GM19351 (cell line): ENCODE results near the gene SLC48A1.

Source experiments
- ATAC-seq: cut with Tn5 transposase; IDR thresholded peaks from one replicate; pipeline ENCODE4 v1.9.1; 2021; ENCODE audit warnings: mild to moderate bottlenecking, moderate library complexity; ENCODE audit not compliant: unreplicated experiment

The SLC48A1 gene

DNA sequence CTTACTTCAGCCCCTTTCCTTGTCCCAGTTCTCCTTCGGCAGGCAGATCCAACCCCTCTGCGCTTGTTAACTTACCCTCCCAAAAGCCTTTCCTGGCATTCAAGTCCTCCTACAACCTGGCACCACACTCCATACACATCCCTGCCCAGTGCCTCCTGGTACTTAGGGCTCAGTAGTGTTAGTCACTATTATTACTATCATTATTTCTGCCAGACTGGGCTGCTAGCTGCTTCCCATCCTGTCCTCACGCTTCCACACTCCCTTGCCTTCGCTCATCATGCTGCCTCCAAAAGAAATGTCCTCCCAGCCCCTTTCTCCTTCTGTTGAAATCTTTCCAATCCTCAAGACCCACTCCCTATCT lies 48.3 kb downstream of the SLC48A1 start:
- ATAC-seq, result no peak

GRCh38 chr12:47822401-47822800 lies 49.4 kb downstream of the SLC48A1 start:
- no peak for ATAC-seq

- no peak for ATAC-seq
Measured at GRCh38 chr12:47822863-47823262, 49.8 kb downstream of the SLC48A1 start.

DNA sequence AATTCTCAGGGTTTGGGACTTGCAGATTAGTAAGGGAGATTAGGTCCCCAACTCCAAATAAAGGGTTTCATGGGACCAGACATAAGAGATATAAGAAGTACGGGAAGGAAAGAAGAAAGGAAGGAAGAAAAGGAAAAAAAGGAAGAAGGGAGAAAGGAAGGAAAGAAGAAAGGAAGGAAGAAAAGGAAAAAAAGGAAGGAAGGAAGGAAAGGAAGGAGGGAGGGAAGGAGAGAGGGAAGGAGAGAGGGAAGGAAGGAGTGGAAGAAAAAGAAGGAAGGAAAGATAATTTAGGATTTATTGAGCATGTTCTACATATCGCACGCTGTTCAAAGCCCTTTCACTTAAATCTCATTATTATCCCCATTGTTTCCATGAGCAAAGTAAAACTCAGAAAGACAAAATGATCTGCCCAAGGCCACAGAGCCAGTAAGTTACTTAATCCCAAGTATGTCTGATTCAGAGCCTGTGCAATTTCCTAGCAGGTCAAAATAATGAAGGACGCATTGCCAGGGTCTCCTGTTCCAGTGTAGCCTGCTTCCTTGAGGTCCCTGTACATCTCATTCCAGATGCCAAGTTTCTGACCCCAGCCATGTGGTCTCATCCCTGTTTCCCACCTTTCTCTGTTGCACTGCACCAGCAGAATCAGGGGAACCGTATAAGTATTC lies 50.5 kb downstream of the SLC48A1 start:
- no peak for ATAC-seq

- no peak for ATAC-seq
Measured at GRCh38 chr12:47824198-47824597, 51.2 kb downstream of the SLC48A1 start.

DNA sequence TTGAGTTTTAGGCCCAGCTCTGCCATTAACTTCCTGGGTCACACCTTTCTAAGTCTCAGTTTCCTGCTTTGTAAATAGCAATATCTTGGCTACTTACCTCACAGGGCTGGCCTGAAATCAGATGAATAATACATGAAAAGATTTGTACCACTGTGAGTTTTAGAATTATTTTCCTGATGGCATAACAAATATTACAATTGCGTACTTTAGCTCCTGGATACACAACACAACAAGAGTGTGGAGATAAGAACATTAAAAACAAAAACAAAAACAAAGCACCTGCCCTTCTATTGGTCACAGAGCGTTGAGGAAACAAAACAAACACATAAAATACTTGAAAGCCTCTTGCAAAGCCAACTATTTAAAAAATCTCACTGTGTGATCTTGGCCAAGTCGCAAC lies 51.6 kb downstream of the SLC48A1 start:
- ATAC-seq, result no peak

DNA sequence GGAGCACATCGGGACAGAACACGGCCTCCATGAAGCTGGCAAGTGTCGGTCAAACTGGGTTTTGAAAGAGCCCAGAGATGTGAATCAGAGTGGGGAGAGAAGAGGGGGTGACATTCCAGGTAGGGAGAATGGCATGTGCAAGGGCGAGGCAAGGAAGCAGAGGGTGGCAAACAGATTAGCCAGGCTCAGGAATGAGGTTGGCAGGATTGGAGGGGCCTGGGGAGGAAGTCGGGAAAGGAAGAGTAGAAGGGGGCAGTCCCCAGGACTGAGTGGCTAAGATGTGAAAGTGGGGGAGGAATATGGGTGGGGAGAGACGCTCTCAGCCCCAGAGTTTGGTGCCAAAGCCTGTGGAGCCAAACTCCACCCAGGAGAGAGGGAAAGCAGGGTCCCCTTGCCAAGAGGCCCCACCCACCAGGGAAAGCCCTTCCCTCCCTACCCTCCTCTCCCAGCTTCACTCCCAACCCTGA lies 52.2 kb downstream of the SLC48A1 start:
- no peak for ATAC-seq

DNA sequence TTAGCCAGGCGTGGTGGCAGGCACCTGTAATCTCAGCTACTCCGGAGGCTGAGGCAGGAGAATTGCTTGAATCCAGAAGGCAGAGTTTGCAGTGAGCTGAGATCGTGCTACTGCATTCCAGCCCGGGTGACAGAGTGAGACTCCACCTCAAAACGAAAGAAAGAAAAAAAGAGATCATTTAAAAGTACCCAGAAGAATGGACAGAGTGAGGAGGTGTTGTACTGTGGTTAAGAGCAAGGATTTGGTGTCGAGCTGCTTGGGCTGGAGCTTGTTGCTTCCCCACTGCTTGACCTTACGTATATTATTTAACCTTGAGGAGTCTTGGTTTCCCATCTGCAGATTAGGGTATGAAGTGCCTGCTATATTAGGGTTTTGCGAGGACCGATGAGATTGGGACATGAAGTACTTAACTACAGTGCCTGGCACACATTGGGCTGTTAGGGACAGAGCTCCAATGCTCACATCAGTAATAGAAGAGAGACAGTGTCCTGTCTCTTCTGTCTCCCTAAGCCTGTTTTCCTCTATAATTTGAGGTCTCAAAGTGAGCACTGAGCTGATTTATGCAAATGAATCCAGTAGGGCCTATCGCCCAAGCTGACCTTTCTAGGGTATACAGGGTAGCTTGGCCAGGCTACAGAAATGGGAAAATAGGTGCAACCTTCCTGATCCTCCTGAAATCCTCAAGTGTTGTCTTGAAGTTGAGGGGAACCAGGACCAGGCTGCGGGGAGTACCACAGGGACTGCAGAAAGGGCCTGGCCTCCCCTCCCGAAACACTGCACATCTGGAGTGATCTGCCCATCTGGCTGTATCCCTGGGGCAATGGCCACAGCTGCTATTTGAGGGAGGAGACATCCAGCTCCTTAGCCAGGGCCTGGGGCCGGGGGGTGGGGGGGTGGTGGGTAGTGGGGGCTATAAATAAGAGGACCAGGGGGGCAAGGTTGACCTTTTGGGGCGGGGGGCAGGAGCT lies 55.3 kb downstream of the SLC48A1 start:
- ATAC-seq, result no peak

DNA sequence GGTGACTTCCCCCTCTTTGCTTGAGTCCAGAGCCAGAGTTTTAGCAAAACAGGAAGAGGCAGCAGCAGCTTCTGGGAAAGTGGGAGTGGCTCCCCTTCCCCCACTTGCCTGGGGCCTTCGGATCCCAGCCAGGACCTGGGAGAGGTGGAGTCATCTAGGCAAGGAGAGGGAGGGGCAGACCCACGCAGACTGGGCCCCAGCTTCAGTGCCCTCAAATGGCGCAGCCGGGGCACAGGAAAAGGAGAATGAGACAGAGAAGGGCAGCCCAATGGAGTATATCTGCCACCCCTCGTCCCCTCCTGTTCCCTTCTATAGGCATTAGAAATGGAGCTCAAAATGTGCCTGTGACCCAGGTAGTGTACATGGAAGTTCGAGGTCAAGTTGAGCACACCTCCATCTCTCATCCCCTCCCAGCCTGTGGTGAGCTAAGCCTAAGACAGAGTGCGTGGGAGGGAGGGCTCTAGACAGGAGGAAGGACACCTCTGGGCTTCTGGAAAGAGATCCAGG lies 56.0 kb downstream of the SLC48A1 start:
- no peak for ATAC-seq

DNA sequence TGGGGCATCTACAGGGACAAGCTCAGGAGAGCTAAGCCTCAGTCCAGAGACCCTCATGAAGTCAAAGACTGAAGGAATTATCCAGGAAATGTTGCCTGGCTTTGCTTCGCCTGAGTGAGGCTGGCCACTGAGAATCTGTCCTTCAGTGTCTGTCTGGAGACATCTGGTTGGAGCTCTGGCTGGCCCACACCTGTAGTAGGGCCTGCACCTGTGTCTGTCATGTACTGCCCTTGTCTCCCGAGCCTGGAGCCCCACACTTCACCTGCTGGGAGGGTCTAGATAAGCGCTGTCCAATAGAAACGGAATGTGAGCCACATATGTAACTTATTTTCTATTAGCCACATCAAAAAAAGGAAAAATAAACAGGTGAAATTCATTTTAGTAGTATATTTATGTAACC lies 56.5 kb downstream of the SLC48A1 start:
- no peak for ATAC-seq
